GM19438 (cell line): ENCODE results near the gene NLRC5.
"Not testable (repeated sequence)": the region's sequence is repeated elsewhere in the genome, so short reads cannot be mapped to it uniquely, and the experiment has no call there.

Source experiments
- ATAC-seq: cut with Tn5 transposase; IDR thresholded peaks from one replicate; pipeline ENCODE4 v1.9.1; 2021; ENCODE audit warnings: low read depth; ENCODE audit not compliant: unreplicated experiment

The NLRC5 gene

GRCh38 chr16:57066625-57067024, 77.3 kb downstream of the NLRC5 start:
- ATAC-seq = no peak

GRCh38 chr16:57067347-57067746, 78.0 kb downstream of the NLRC5 start:
- ATAC-seq = no peak

GRCh38 chr16:57069053-57069452, 79.7 kb downstream of the NLRC5 start:
- no peak for ATAC-seq

- no peak for ATAC-seq
Measured at GRCh38 chr16:57069635-57070370, 80.4 kb downstream of the NLRC5 start.

GRCh38 chr16:57070424-57070823, 81.1 kb downstream of the NLRC5 start:
- no peak for ATAC-seq

- ATAC-seq = not testable (repeated sequence)
Measured at GRCh38 chr16:57071081-57071732, 81.8 kb downstream of the NLRC5 start.

- no peak for ATAC-seq
Measured at GRCh38 chr16:57071831-57072582, 82.7 kb downstream of the NLRC5 start.

- ATAC-seq = no peak
Measured at GRCh38 chr16:57072616-57073275, 83.4 kb downstream of the NLRC5 start.

GRCh38 chr16:57077714-57078113, 88.4 kb downstream of the NLRC5 start:
- ATAC-seq = no peak

GRCh38 chr16:57081744-57082143, 92.4 kb downstream of the NLRC5 start:
- no peak for ATAC-seq

- ATAC-seq = no peak
Measured at GRCh38 chr16:57082664-57083063, 93.3 kb downstream of the NLRC5 start.

GRCh38 chr16:57083485-57084126, 94.2 kb downstream of the NLRC5 start:
- ATAC-seq = no peak

GRCh38 chr16:57084257-57084770, 95.0 kb downstream of the NLRC5 start:
- no peak for ATAC-seq

- no peak for ATAC-seq
Measured at GRCh38 chr16:57084996-57085395, 95.6 kb downstream of the NLRC5 start.

GRCh38 chr16:57087003-57087402, 97.6 kb downstream of the NLRC5 start:
- ATAC-seq = no peak

- no peak for ATAC-seq
Measured at GRCh38 chr16:57089406-57089805, 100.0 kb downstream of the NLRC5 start.

- no peak for ATAC-seq
Measured at GRCh38 chr16:57091200-57091974, 102.0 kb downstream of the NLRC5 start.

GRCh38 chr16:57091975-57092785, 102.8 kb downstream of the NLRC5 start, which contains the start of gene CPNE2:
CPNE2 (plus strand) TSS chr16:57092583; CDS start chr16:57110743, 18,160 bp downstream.
- peak; percentile 63 for ATAC-seq
